ENCODE results near the gene EPB41.
"Not testable (repeated sequence)": the region's sequence is repeated elsewhere in the genome, so short reads cannot be mapped to it uniquely, and the experiment has no call there.

Gene EPB41

DNA sequence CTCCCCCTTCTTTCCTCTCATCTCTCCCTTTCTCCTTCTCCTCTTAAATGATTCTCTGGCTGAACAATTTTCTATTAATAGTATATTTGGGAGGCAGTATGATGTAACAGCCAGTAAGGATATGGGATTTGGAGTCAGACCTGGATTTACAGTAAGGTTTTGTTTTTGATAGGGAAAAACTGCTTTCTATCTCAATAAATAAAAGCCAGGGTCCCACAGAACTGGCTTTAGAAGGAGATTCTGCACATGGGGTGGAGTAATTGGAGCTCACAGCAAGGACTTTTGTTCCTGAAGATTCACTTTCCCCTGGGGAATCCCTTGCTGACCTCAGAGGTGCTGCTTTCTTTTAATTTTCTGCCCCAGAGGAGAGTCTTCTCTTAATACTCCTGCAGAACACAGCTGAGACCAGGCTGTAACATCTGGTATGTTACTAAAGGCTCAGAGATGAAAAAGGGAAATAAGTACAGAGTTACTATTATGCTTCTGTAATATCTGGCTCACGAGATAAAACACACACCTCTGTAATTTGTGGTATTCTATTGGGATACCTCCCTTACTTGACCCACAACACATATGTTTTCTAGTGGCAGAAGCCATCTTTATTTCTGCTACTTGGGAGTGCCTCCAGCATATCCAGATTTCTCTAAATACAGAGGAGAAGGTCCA is 13.4 kb downstream of the EPB41 start:
- DNase-seq = no peak

DNA sequence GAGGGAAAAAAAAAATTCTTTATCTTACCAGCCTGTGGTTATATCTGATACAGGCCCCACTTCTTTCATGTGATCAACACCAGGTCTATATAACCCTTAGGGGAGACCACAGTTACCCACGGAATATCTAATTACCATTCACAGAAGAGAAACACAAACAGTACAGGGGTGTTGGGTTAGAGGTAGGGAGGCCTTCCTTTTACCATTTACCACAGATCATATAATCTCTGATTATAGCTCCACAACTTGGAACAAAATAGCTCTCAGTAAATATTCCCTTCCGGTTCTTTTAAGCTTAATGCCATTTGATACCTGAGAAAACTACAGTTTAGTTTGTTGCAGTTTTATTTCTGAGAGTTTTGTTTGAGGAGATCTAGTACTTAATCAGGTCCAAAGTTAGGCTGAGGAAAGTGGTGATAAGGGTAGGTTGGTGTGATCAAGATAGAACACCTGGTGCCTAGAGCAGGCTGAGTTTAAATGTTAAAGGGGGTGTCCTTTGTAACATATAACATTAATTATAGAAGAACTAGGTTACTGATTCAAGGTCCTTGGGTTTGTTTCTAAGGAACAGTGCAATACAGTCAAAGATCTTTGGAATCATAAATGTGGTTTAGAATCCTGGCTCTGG is 14.1 kb downstream of the EPB41 start:
- DNase-seq = no peak

DNA sequence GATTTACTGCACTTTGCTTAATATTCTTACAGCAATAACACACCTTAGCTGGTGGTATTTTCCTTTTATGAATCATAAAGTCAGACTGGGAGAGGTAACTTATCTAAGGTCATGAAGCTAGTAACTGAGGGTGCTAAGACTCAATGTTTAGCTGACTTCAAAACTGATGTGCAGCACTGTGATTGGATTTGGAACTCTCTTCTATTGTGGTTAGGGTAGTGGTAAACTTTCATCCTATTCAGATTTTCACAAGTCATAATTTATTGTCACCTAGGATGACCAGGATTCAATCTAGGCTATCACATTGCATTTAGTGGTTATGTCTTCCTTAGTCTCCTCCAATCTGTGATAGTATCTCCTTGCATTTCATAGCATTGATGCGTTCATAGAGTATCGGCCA is 18.9 kb downstream of the EPB41 start:
- no peak for DNase-seq

DNA sequence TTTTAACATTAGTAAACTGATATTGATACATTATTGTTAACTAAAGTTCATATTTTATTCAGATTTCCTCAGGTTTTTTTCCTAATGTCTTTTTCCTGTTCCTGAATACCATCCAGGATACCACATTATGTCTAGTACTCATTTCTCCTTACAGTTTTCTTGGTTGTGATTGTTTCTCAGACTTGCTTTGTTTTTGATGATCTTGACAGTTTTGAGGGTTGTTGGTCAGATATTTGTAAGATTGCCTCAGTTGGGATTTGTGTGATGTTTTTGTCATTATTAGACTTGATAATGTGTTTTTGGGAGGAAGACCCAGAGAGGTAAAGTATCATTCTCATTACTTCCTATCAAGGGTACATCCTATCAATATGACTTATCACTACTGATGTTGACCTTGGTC is 19.5 kb downstream of the EPB41 start:
- no peak for DNase-seq

DNA sequence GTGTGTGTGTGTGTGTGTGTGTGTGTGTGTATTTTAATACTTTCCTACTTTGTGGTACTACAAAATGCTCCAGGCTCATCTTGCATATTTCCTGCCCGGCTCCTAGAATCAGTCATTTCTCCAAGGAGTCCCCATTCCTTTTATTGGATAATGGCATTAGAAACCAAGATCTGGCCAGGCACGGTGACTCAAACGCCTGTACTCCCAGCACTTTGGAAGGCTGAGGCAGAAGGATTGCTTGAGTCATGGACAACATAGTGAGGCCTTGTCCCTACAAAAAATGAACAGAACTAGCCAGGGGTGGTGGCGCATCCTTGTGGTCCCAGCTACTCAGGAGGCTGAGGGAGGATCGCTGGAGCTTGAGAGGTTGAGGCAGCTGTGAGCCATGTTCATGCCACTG is 20.3 kb downstream of the EPB41 start:
- no peak for DNase-seq

DNA sequence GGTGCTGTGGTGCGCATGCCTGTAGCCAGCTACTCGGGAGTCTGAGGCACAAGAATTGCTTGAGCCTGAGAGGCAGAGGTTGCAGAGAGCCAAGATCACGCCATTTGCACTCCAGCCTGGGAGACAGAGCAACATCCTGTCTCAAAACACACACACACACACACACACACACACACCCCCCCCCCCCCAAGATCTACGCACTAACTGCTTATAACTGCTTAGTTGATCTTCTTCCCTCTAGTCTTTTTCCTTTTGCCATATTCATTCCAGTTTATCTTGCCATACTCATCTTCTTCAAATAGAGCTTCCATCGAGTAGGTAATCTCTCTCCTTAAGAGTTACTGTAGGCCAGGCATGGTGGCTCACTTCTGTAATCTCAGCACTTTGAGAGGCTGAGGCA is 20.9 kb downstream of the EPB41 start:
- DNase-seq = no peak

DNA sequence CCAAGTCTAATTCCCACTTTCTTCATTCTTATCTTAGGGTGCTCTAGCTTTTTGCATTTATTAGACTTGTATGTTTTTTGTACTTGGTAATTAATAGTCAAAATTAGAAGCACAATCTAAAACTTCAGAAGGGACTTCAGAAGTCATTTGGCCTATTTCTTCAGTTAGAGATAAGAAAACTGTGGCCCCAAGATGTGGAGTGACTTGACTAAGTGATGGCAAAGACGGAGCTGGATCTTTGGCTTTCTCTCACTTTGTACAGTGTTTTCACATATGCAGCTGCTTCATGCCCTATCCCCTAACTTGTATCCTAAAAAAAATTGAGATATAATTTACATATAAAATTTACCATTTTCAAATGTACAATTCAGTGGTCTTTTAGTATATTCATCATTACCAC is 21.7 kb downstream of the EPB41 start:
- DNase-seq = no peak

DNA sequence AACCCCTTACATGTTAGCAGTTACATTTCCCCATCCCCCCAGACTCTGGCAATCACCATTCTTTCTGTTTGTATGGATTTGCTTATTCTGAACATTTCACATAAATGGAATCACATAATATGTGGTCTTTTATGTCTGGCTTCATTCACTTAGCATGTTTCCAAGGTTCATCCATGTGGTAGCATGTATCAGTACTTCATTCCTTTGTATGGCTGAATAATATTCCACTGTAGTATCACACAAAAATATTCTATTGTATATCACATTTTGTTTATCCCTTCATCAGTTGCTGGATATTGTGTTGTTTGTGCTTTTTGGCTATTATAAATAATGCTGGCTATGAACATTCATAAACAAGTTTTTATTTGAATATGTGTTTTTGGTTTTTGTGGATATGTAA is 22.2 kb downstream of the EPB41 start:
- DNase-seq = no peak

DNA sequence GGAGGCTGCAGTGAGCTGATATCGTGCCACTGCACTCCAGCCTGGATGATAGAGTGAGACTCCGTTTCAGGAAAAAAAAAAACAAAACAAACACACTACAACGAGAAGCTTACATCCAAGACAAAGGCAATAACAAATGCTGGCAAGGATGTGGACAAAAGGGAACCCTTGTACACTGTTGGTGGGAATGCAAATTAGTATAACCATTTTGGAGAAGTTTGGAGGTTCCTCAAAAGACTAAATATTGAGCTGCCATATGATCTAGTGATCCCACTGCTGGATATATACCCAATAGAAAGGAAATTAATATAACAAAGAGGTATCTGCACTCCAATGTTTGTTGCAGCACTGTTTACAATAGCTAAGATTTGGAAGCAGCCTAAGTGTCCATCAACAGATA is 29.2 kb downstream of the EPB41 start:
- not testable (repeated sequence) for DNase-seq

DNA sequence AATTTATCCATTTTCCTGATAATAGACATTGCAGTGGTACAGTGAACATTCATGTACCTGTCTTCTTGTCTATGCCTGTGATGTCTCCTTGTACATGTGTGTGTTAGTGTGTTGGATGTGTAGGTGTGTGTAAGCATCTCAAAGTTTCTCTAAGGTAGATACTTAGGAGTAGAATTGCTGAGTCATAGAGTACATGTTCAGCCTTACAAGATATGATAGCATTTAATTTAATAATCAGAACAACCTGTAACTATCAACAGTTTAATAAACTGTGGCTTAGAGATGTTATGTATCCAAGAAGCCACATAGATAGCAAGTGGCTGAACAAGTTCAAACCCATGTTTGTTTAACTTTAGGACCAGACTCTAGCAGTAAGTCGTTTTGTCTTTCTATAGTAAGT is 35.6 kb downstream of the EPB41 start:
- no peak for DNase-seq

DNA sequence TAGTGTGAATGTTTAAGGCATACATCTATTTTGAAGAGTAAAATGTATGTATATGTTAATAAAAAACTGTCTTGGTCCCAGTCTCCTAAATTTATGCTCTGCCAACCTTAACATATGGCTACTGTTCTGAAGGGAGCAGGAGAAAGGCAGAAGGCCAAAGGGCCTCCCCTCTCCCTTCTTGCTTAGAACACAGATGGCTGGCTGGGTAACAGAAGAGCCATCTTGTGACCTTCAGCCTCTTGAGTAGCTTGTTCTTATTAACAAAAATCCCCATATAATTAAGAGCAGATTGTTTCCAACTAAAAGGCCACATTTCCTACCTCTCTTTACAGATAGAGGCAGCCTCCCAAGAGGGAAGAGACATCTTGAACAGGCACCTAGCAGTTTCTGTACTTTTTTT is 36.1 kb downstream of the EPB41 start:
- no peak for DNase-seq

DNA sequence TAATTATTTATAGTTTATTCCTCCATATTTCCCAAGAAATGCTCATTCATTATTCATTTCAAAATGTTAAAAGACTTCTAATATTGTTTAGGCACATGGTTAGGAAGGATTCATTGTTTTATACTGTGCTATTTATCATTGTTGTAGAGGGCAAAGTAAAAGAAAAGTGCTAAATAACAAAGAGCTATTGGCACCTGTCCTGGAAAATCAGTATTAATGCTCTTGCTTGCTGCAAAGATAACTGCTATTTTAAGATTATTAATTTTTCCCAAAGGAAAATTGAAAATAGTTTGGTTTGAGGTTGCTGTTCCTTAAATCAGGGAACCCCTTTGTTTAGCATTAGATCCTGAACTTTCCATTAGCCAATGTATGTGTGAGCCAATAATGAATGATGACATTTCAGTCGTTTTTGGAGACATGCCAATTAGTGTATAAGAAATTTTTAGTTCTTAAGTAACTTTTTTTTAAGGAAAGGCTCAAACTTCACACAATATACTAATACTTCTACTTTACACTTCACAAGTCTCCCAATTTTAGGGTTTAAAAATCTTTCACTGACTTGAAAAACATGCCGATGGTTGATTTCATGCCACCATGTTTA is 39.9 kb downstream of the EPB41 start:
- no peak for DNase-seq

DNA sequence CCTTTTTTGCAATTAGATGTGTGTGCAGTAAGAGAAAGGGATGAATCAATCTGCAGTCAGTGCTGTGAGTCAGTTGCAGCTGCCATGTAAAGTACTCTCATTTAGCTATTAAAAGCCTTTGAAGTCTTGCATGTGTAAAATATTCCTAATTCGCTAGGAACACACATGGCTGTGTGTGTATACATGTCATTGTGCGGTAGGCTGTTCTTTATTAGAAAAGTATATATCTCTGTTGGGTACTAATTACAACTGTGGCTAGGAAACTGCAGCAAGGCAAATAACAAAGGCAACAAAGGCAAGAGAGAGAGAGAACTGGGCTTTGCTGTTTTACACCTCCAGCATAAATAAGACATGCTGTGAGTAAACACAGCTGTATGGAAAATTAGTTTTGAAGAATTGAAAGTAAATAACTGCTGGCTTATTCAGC is 41.7 kb downstream of the EPB41 start:
- DNase-seq = no peak

DNA sequence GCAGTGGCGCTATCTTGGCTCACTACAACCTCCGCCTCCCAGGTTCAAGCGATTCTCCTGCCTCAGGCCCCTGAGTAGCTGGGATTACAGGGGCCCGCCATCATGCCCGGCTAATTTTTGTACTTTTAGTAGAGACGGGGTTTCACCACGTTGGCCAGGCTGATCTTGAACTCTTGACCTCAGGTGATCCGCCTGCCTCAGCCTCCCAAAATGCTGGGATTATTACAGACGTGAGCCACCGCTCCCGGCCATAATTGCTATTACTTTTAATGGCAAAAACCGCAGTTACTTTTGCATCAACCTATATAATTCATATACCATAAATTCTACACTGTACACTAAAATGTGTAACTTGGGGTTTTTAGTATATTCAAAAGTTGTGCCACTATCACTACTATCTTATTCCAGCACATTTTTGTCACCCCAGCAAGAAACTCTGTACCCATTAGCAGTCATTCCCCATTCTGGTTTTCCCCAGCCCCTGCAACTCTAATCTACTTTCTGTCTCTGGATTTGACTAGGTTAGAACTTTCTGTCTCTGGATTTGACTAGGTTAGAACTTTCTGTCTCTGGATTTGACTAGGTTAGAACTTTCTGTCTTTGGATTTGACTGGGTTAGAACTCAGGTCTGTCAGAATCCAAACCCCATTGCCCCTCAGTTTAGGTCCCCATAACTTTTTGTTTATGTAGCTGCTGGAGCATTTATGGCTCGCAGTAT is 47.9 kb downstream of the EPB41 start:
- not testable (repeated sequence) for DNase-seq

DNA sequence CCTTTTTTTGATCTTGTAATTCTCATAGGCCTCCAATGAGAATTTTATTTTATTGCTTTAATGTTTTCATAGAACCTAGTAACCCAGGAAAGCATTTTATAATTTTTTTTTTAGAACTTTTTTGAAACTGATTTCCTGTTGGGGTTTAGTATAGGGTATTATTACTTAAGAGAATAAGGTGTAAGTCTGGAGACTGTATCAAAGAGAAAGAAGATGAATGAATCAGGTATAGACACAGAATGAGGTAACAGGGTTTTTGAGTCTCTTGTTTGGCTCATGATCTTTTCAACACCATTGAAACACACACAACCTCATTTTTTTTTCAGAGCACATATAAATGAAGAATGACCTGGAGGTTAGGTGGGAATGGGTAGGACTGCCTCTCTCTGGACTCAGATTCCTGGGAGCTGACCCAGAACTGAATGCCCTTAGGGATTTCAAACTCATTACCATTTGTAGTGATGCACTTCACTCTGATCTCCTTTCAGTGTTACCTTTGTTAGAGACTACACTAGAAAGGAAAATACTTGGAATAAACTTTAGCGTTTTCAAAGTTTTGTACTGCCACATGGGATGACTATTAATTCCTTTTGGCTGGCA is 51.0 kb downstream of the EPB41 start:
- DNase-seq = no peak

DNA sequence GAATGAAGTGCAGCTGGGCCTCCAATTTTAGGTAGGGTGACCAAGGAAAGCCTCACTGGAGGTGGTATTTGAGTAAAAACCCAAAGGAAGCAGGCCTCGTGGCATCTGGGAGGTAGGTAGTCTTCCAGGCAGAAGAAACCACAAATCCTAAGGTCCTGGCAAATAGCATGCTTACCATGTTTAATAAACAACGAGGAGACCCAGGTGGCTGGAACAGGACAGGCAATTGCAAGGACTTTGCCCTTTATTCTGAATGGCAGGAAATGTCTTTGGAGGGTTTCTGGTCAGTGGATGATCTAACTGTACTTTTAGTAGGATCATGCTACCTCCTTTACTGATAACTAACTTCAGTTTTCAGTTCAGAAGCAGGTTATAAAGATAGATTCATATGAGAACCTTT is 52.2 kb downstream of the EPB41 start:
- DNase-seq = no peak

DNA sequence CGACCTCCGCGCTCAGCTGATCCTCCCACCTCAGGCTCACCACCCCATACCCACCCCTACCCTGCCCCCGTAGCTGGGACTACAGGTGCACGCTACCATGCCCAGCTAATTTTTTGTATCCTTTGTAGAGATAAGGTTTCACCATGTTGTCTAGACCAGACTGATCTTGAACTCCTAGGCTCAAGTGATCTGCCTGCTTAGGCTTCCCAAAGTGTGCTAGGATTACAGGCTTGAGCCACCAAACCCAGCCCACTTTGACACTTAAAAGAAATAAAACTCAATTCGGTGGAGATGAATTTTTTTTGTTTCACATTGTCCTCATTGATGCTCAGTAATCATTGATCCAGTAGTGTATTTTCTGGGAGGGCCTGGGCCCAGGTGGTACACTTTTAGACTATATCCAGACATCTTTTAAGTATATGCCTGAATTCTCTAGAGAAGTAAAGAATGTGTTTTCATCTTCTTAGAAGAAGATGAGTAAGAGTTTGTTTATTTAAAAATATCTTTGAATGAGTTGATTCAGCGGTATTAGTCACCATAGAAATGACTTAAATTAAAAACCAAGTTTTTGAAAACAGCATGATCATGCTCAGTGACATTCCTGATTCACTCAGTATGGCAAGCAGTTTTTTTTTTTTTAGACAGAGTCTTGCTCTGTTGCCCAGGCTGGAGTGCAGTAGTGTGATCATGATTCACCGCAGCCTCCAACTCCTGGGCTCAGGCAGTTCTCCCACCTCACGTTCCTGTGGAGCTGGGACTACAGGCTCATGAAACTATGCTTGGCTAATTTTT is 57.8 kb downstream of the EPB41 start:
- DNase-seq = no peak

DNA sequence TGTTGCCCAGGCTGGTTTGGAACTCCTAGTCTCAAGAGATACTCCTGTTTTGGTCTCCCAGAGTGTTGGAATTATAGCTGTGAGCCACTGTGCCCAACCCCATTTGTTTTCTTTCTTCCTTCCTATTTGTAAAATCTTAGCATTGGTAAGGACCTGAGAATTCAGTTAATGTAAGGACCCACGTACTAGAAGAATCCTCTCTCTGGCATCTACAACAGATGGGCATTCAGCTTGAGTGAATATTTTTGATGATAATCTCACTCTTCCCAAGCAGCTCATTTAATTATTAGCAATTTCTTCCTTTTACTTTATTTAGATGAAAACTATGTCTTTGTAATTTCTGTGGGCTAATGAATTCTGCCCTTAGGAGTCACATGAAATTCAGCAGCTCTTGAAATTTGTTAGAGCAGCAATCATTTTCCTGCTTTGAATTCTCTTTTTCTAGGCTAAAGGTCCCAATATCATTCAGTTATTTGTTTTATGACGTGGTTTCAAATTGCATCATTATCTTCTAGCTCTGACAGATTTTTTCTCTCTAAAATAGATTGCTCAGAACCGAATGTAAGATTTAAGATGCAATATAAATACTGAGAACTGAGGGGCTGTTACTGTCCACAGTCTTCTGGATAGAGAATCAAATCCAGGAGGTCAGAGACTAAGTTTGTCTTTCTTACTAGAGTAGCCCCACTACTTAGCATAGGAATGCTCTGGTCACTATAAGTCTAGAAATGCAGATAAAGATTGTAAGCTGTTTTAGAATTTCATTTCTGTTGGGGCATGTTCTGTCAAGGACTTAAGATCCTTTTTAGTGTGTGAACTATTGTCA is 59.4 kb downstream of the EPB41 start:
- no peak for DNase-seq

DNA sequence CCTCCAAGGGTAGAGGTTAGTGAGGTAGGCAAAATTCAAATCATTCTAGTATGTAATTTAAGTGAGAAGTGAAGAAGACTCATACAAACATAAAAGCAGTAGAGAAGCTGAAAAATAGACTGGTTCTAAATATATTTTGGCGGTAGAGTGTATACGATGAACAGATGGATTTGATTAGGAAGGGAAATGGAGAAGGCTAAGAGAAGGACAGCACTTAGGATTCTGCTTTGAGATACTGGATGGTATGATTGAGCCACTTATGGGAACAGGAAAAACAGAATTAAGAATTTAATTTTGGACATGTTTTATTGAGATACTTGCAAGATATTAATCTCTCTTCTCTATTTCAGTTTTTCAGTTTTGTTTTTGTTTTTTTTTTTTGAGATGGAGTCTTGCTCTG is 60.1 kb downstream of the EPB41 start:
- no peak for DNase-seq

DNA sequence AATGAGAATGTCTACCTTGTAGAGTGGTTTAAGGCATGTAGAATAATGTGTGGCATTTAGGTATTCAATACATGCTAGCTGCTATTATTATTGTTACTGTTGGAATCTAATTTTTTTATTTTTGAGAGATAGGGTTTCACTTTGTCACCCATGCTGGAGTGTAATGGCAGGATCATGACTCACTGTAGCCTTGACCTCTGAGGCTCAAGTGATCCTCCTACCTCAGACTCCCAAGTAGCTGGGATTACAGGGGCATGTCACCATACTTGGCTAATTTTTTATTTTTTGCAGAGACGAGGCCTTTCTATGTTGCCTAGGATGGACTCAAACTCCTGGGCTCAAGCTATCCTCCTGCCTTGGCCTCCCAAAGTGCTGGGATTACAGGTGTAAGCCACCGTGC is 61.9 kb downstream of the EPB41 start:
- no peak for DNase-seq

DNA sequence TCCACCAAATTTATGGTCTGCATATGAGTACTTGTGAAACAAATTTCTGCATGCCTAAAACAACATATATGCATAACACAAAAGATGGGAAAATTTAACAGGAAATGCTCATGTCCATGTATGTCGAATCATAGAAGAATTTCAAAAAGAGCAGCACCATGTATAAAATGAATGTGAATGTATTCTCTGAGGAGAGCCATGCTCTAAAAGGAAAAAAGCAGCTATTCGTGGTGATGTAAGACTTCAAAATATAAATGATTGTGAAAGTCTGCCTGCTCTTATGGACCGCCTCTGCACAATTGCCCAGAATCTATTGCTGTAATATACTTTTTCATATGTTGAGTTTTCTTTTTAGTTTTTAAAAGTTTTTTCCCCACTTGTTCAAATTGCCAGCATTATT is 66.8 kb downstream of the EPB41 start:
- no peak for DNase-seq

DNA sequence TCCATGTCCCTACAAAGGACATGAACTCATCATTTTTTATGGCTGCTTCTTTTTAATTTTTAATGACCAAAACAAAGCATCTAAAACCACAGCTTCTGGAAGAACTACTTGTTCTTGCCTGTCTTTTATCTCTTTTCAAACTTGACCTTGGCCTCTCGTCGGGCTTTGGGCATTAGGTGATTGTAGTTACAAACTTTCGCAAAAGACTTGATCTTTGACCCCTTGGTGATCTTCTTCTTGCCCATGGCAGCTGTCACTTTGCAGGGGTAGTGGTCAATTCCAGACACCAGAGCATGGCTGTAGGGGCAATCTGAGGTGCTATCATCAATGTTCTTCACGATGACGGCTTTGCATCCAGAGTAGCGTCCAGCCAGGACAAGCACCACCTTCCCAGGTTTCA is 67.8 kb downstream of the EPB41 start:
- DNase-seq = no peak

Measured in T-helper 9 cell (primary cell).